CD4-positive, alpha-beta T cell (primary cell): ENCODE data around the gene PNKD. TPM values are rescaled to one million over a fixed set of nuclear protein-coding genes. Genes with fewer than 3 reads are reported as not detected.

ENCODE experiments used
- ATAC-seq: fragments of 200-7000 bp; cut with Tn5 transposase; one replicate; pipeline ENCODE4 v1.10.0; 2022; ENCODE audit warnings: mild to moderate bottlenecking; ENCODE audit not compliant: poor library complexity
- CTCF ChIA-PET: fragments of 350-600 bp; sonication (Branson Sonifier 250); formaldehyde crosslinking; loops from one replicate; lab custom pipeline; 2021; ENCODE audit warnings: antibody characterized with exemption, inconsistent platforms; lab: Charles Lee
- POLR2A ChIA-PET: fragments of 350-600 bp; sonication (Branson Sonifier 250); formaldehyde crosslinking; loops from one replicate; lab custom pipeline; 2021; ENCODE audit warnings: antibody characterized with exemption, inconsistent platforms; lab: Charles Lee
- DNase-seq, 14 experiments: peaks; one replicate each; pipeline ENCODE4 v3.0.0-alpha.2; 2013 to 2020; ENCODE audit warnings: mixed read lengths in 2 of 14
- H3K27ac ChIP-seq, 2 donors: one replicate each; pipeline versions ENCODE4 v1.5.1 to v1.7.0; 2013; ENCODE audit warnings: low read length in 2 of 2, low read depth in 1 of 2, mild to moderate bottlenecking in 1 of 2
- H3K27me3 ChIP-seq, 2 experiments: 1 replicate in 1 of 2; 2 replicates in 1 of 2; pipeline versions ENCODE4 v1.6.1 to v1.7.0; 2013; ENCODE audit warnings: low read length in 2 of 2, control low read depth in 1 of 2, mild to moderate bottlenecking in 1 of 2, moderate library complexity in 1 of 2; ENCODE audit not compliant: insufficient read depth in 2 of 2, control insufficient read depth in 1 of 2
- H3K36me3 ChIP-seq: one replicate; pipeline ENCODE4 v1.6.1; 2013; ENCODE audit warnings: low read length, control low read depth; ENCODE audit not compliant: insufficient read depth
- H3K4me1 ChIP-seq: one replicate; pipeline ENCODE4 v1.6.1; 2013; ENCODE audit warnings: low read length, control low read depth; ENCODE audit not compliant: insufficient read depth
- H3K4me3 ChIP-seq: one replicate; pipeline ENCODE4 v1.5.1; 2013; ENCODE audit warnings: mild to moderate bottlenecking, low read length, moderate library complexity
- H3K9me3 ChIP-seq, 2 experiments: 1 replicate in 1 of 2; 2 replicates in 1 of 2; pipeline versions ENCODE4 v1.6.1 to v1.7.0; 2013; ENCODE audit warnings: low read length in 2 of 2, mild to moderate bottlenecking in 2 of 2, control low read depth in 1 of 2, moderate library complexity in 1 of 2; ENCODE audit not compliant: control insufficient read depth in 1 of 2, insufficient read depth in 1 of 2
- H3K27ac Mint-ChIP-seq: one replicate; pipeline ENCODE4 v1.8.0; 2020; ENCODE audit warnings: mixed read lengths
- H3K27me3 Mint-ChIP-seq: one replicate; pipeline ENCODE4 v1.8.0; 2021; ENCODE audit warnings: mixed read lengths
- H3K36me3 Mint-ChIP-seq: one replicate; pipeline ENCODE4 v1.8.0; 2021; ENCODE audit warnings: low read depth, mixed read lengths
- H3K4me1 Mint-ChIP-seq: one replicate; pipeline ENCODE4 v1.8.0; 2021; ENCODE audit warnings: low read depth, mixed read lengths
- H3K4me3 Mint-ChIP-seq: one replicate; pipeline ENCODE4 v1.8.0; 2020; ENCODE audit warnings: mild to moderate bottlenecking, mixed read lengths
- H3K9me3 Mint-ChIP-seq: one replicate; pipeline ENCODE4 v1.8.0; 2020; ENCODE audit warnings: mixed read lengths
- intact Hi-C, 2 experiments: fragments of 100-400 bp; cut with DNase I in 1 of 2; cut with micrococcal nuclease in 1 of 2; formaldehyde crosslinking; loops; one replicate each; pipeline versions ENCODE4 v1.15.1 to v1.9.0; 2023 to 2025; cut with DNase I, micrococcal nuclease
- total RNA-seq, 174 experiments: library from RNA in 2 of 174; stranded (reverse) in 2 of 174; gene quantifications; one replicate each; pipeline ENCODE4 v1.2.3 and lab custom pipeline; 2021 to 2026
- TF ChIP-seq, protein P1 (sequence below): fragments of 200-600 bp; IDR thresholded peaks from one replicate; pipeline ENCODE4 v1.8.0; 2022; ENCODE audit warnings: antibody characterized with exemption, mild to moderate bottlenecking

The PNKD gene
- total RNA-seq, 2 experiments from 2014 or later, result 9.2 to 10.6 TPM

DNA sequence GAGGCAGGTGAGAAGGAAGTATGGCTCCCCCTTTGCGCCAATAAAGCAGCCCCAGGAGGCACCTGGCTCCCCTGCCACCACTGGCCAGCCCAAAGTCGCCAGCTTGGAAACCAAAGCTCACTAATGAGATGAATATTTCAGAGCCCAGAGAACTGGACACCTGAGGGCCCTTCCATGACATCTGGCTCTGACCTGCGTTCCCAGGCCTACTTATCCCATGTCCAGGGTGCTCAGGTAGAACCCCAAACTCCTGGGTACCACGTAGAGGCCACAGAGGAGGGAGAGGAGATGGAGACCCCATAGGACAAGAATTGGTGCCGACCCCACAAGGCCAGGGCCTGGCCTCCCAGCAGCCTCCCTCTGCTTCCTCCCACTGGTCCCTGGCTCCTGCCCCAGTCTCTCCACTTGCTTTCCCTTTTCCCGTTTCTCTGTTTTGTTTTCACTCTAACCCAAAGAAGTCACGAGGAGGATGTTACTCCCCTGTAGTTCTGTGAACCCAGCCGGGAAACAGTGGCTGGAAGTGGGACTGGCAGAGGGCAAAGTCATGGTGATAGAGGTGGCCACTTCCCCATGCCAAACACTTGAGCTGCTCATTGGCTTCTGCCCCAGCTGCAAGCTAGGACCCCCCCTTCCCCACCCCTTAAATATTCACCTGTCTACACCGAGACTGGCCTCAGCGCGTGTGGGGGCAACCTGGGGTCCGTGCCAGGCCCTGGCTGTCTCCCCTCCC is 21.2 kb downstream of the PNKD start:
- H3K27ac ChIP-seq, result peak overlapping the region; percentile 89 to 96
- H3K4me1 ChIP-seq, result peaks cover 81% of the 10 kb centered on the region
- peak overlapping the region; percentile 99 for H3K4me3 ChIP-seq
- no peaks in the 10 kb centered on the region for H3K27me3 Mint-ChIP-seq
- H3K4me3 Mint-ChIP-seq, result peak overlapping the region; percentile 95
- H3K4me1 Mint-ChIP-seq, result peaks cover 70% of the 10 kb centered on the region
- ChIA-PET CTCF (interaction anchor here (1.1 to 6.3 kb wide), 8 partner anchors 10 to 105 kb away, joined by 4 to 68 read pairs (median 6); partner anchors contain the start of genes AAMP, CATIP and PNKD), POLR2A (interaction anchor here (0.5 to 11.6 kb wide), 12 partner anchors 10 to 988 kb away, joined by 3 to 221 read pairs (median 4); partner anchors contain the start of genes AAMP, CATIP, CTDSP1 and DNAJB2)
- no peaks in the 10 kb centered on the region for H3K36me3 ChIP-seq
- DNase-seq (peak in 4 of 14 experiments; percentile 28 to 53 (median 46)), ATAC-seq (no peak)
- H3K36me3 Mint-ChIP-seq, result peaks cover 24% of the 10 kb centered on the region
- peak overlapping the region; percentile 99 for H3K27ac Mint-ChIP-seq
- intact Hi-C loops, result loop anchor here (1.0 to 5.0 kb wide), 6 partner anchors 10 to 276 kb away; partner anchors contain the start of genes CATIP (in 1 of the 2), CNOT9 (in 1 of the 2) and USP37 (in 1 of the 2)
- TF ChIP-seq, protein P1, sequence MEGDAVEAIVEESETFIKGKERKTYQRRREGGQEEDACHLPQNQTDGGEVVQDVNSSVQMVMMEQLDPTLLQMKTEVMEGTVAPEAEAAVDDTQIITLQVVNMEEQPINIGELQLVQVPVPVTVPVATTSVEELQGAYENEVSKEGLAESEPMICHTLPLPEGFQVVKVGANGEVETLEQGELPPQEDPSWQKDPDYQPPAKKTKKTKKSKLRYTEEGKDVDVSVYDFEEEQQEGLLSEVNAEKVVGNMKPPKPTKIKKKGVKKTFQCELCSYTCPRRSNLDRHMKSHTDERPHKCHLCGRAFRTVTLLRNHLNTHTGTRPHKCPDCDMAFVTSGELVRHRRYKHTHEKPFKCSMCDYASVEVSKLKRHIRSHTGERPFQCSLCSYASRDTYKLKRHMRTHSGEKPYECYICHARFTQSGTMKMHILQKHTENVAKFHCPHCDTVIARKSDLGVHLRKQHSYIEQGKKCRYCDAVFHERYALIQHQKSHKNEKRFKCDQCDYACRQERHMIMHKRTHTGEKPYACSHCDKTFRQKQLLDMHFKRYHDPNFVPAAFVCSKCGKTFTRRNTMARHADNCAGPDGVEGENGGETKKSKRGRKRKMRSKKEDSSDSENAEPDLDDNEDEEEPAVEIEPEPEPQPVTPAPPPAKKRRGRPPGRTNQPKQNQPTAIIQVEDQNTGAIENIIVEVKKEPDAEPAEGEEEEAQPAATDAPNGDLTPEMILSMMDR, result no peak
- H3K9me3 Mint-ChIP-seq, result no peaks in the 10 kb centered on the region
- no peaks in the 10 kb centered on the region for H3K9me3 ChIP-seq
- H3K27me3 ChIP-seq, result no peaks in the 10 kb centered on the region

DNA sequence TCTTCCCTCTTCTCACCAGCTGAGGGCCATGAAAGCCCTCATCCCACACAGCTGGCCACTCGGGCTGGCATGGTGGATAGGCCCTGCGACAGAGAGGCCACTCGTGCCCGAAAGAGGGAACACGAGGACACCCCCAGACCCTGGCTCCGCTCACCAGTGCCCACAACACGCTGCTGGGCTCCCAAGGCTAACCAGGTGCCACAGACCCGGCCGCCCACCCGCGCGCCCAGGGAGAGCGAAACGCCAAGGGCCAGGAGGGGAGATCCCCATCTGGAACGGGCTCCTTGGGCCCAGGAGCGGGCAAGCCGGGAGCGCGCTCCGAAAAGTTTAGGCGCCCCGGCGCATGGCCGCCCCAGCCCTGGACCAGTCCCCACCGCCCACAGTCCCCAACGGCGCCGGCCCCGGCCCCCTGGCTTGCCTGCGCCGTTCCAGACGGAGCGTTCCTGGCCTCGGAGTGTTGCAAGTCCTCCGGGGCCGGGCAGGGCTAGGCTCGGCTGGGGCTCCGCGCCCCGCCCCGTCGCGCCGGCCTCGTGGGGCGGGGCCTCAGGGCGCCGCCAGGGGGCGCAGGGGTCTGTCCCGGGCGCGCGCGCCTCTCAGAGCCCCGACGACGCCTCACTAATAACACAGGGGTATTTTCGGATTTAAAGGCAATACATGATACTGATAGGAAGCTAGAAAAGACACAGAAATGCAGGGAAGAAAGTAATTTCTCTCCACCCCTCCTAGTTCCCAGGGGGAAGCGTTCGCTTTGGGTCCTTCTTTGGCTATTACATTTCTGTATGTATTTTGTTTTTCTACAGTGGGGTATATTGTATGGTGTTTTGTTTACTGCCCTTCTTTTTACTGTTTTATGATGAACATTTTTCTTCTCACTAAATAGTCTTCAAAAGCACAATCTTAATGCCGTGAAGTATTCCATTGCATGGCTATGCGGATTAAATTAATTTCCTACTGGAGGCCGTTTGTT is 22.0 kb downstream of the PNKD start, which contains the start of gene TMBIM1:
Gene TMBIM1, minus strand, starts transcription at position 456 of the 967 bp plus-strand sequence. CDS start 10,362 bp downstream, outside the sequence.
- H3K4me3 ChIP-seq, result peak within 1 kb of the TSS; percentile 99
- H3K4me1 ChIP-seq, result peaks cover 73% of the 10 kb centered on the region
- intact Hi-C loops, result loop anchor here (1.0 to 5.0 kb wide), 3 partner anchors 9 to 275 kb away; partner anchors contain the start of genes CATIP (in 1 of the 2), CNOT9 (in 1 of the 2) and USP37 (in 1 of the 2)
- peak; percentile 76 for ATAC-seq
- Mint-ChIP-seq H3K9me3 (no peaks in the 10 kb centered on the region), H3K27me3 (no peaks in the 10 kb centered on the region), H3K4me3 (peak within 1 kb of the TSS; percentile 95), H3K36me3 (peaks cover 22% of the 10 kb centered on the region), H3K4me1 (peaks cover 62% of the 10 kb centered on the region), H3K27ac (peak within 1 kb of the TSS; percentile 99)
- no peaks in the 10 kb centered on the region for H3K36me3 ChIP-seq
- TF ChIP-seq, protein P1, result peak; percentile 59
- peak; percentile 62 to 92 (median 76) for DNase-seq
- CTCF ChIA-PET, result interaction anchor here (0.6 to 6.3 kb wide), 16 partner anchors 9 to 279 kb away, joined by 3 to 68 read pairs (median 4); partner anchors contain the start of genes AAMP, CATIP and PNKD
- H3K27ac ChIP-seq, result peak within 1 kb of the TSS; percentile 89 to 96
- H3K9me3 ChIP-seq, result no peaks in the 10 kb centered on the region
- POLR2A ChIA-PET, result interaction anchor here (0.6 to 11.6 kb wide), 9 partner anchors 8 to 113 kb away, joined by 3 to 221 read pairs (median 3); partner anchors contain the start of genes AAMP, CATIP, CTDSP1 and PNKD
- no peaks in the 10 kb centered on the region for H3K27me3 ChIP-seq
